Measurements from ENCODE around the gene LDHD. TPM values are rescaled to one million over a fixed set of nuclear protein-coding genes. Genes with fewer than 3 reads are reported as not detected.
A peak's percentile ranks its signal among the peaks of the same experiment; 100 is the strongest.

LDHD gene
- polyA plus RNA-seq, 3 donors: 3.7 to 6.3 (median 5.4) TPM

GRCh38 chr16:75074920-75075687 is 41.5 kb downstream of the LDHD start:
- no peaks in the 10 kb centered on the region for H3K27me3 ChIP-seq (ENCODE audit: control insufficient read depth in 2 of 2, insufficient read depth in 2 of 2, low read length in 2 of 2)
- peaks cover 63% of the 10 kb centered on the region for H3K79me2 ChIP-seq (ENCODE audit: insufficient read depth, low read length)
- 0% methylated on average over 6 of the region's 12 CpGs for WGBS (ENCODE audit: insufficient coverage)
- H3K36me3 ChIP-seq (replicated peaks in 1 of 2; ENCODE audit: control insufficient read depth in 1 of 2, insufficient read depth in 2 of 2, low read length in 2 of 2): no peaks in the 10 kb centered on the region
- peak overlapping the region in 4 of 7 donors; percentile 25 to 67 (median 40) for H3K27ac Mint-ChIP-seq
- peak overlapping the region; percentile 30 for H2AFZ ChIP-seq (ENCODE audit: insufficient read depth, low read depth, low read length, poor library complexity, severe bottlenecking)
- peak in 2 of 3 donors; percentile 23 to 24 for DNase-seq
- intact Hi-C loops (cut with micrococcal nuclease): no loop called here
- H3K27me3 Mint-ChIP-seq (ENCODE audit: low read depth in 3 of 3): peaks cover 0 to 3% (median 0%) of the 10 kb centered on the region in 3 donors
- H3K36me3 Mint-ChIP-seq: no peaks in the 10 kb centered on the region
- no peak overlapping the region for H3K9ac ChIP-seq (ENCODE audit: insufficient read depth, low read length, poor library complexity, severe bottlenecking)
- peaks cover 42% of the 10 kb centered on the region for H3K4me1 Mint-ChIP-seq
- no peaks in the 10 kb centered on the region for H3K9me3 ChIP-seq (replicated peaks in 1 of 2; ENCODE audit: control insufficient read depth in 1 of 2, insufficient read depth in 1 of 2, low read length in 2 of 2)
- peak overlapping the region; percentile 13 for H3K4me2 ChIP-seq (replicated peaks; ENCODE audit: extremely low read depth, low read length, poor library complexity, severe bottlenecking)
- no peak for TF ChIP-seq CTCF (IDR thresholded peaks at IDR 0.05)
- peaks cover 24 to 29% of the 10 kb centered on the region in 2 donors for H3K4me1 ChIP-seq (ENCODE audit: control insufficient read depth in 1 of 2, insufficient read depth in 2 of 2, low read length in 2 of 2)
- H3K4me3 Mint-ChIP-seq: peak overlapping the region; percentile 14 to 71
- H3K27ac ChIP-seq (ENCODE audit: low read depth in 1 of 2, low read length in 2 of 2): no peak overlapping the region
- H3K9me3 Mint-ChIP-seq: peaks cover 0 to 3% (median 0%) of the 10 kb centered on the region in 7 donors
- peak overlapping the region in 1 of 3 experiments; percentile 49 for H3K4me3 ChIP-seq (replicated peaks in 1 of 3; ENCODE audit: low read depth in 2 of 3, low read length in 3 of 3)
- peaks cover 10% of the 10 kb centered on the region for H4K20me1 ChIP-seq (ENCODE audit: insufficient read depth, low read length)

GRCh38 chr16:75074304-75074793 is 42.2 kb downstream of the LDHD start:
- no peak overlapping the region for H3K9ac ChIP-seq (ENCODE audit: insufficient read depth, low read length, poor library complexity, severe bottlenecking)
- Mint-ChIP-seq H3K9me3 (peaks cover 0 to 3% (median 0%) of the 10 kb centered on the region in 7 donors), H3K36me3 (peaks cover 0 to 3% of the 10 kb centered on the region in 2 donors), H3K27ac (no peak overlapping the region), H3K4me3 (no peak overlapping the region), H3K27me3 (ENCODE audit: low read depth in 3 of 3) (peaks cover 0 to 3% (median 0%) of the 10 kb centered on the region in 3 donors), H3K4me1 (peaks cover 42% of the 10 kb centered on the region)
- no peak for DNase-seq
- peaks cover 70% of the 10 kb centered on the region for H3K79me2 ChIP-seq (ENCODE audit: insufficient read depth, low read length)
- peaks cover 12% of the 10 kb centered on the region for H4K20me1 ChIP-seq (ENCODE audit: insufficient read depth, low read length)
- TF ChIP-seq CTCF (IDR thresholded peaks at IDR 0.05): no peak
- H3K4me2 ChIP-seq (replicated peaks; ENCODE audit: extremely low read depth, low read length, poor library complexity, severe bottlenecking): no peak overlapping the region
- H3K36me3 ChIP-seq (replicated peaks in 1 of 2; ENCODE audit: control insufficient read depth in 1 of 2, insufficient read depth in 2 of 2, low read length in 2 of 2): no peaks in the 10 kb centered on the region
- no peak overlapping the region for H2AFZ ChIP-seq (ENCODE audit: insufficient read depth, low read depth, low read length, poor library complexity, severe bottlenecking)
- intact Hi-C loops (cut with micrococcal nuclease): no loop called here
- WGBS (ENCODE audit: insufficient coverage): no CpG with 5 or more reads among the region's 4 CpGs
- no peak overlapping the region for H3K27ac ChIP-seq (ENCODE audit: low read depth in 1 of 2, low read length in 2 of 2)
- no peaks in the 10 kb centered on the region for H3K9me3 ChIP-seq (replicated peaks in 1 of 2; ENCODE audit: control insufficient read depth in 1 of 2, insufficient read depth in 1 of 2, low read length in 2 of 2)
- H3K27me3 ChIP-seq (ENCODE audit: control insufficient read depth in 2 of 2, insufficient read depth in 2 of 2, low read length in 2 of 2): no peaks in the 10 kb centered on the region
- H3K4me1 ChIP-seq (ENCODE audit: control insufficient read depth in 1 of 2, insufficient read depth in 2 of 2, low read length in 2 of 2): peaks cover 24 to 29% of the 10 kb centered on the region in 2 donors
- no peak overlapping the region for H3K4me3 ChIP-seq (replicated peaks in 1 of 3; ENCODE audit: low read depth in 2 of 3, low read length in 3 of 3)
